Prostate gland (tissue), 2 donors: ENCODE results near the gene RTP3. TPM values are rescaled to one million over a fixed set of nuclear protein-coding genes. Genes with fewer than 3 reads are reported as not detected.

Source experiments
- DNase-seq: peaks from one replicate; pipeline ENCODE4 v3.0.0-alpha.2; 2019; ENCODE audit warnings: low spot score
- H3K27ac ChIP-seq, 2 donors: fragments of 200-600 bp; sonication (generic); 2 replicates each; pipeline ENCODE4 v1.5.1; 2017 to 2019
- H3K27me3 ChIP-seq: fragments of 200-600 bp; sonication (generic); replicated peaks from 2 replicates; pipeline ENCODE4 v1.5.1; 2019; ENCODE audit not compliant: insufficient read depth
- H3K36me3 ChIP-seq, 2 donors: fragments of 200-600 bp; sonication (generic); 1 replicate in 1 of 2; 2 replicates in 1 of 2; pipeline versions ENCODE4 v1.5.1 to v1.8.1; 2017 to 2019
- H3K4me1 ChIP-seq: fragments of 200-600 bp; sonication (generic); replicated peaks from 2 replicates; pipeline ENCODE4 v1.5.1; 2019
- H3K4me3 ChIP-seq, 2 donors: fragments of 200-600 bp; sonication (generic); 2 replicates each; pipeline ENCODE4 v1.5.1; 2017 to 2019
- H3K9me3 ChIP-seq: fragments of 200-600 bp; sonication (generic); 2 replicates; pipeline ENCODE4 v1.5.1; 2017
- CTCF ChIP-seq, 4 experiments: fragments of 200-600 bp in 2 of 4; fragments of 450-650 bp in 2 of 4; sonication (generic) in 2 of 4; IDR thresholded peaks; 1 replicate in 3 of 4; 2 replicates in 1 of 4; pipeline ENCODE4 v1.5.1; 2016 to 2019; ENCODE audit warnings: antibody characterized with exemption in 4 of 4, mild to moderate bottlenecking in 2 of 4, moderate library complexity in 2 of 4
- POLR2A ChIP-seq: fragments of 450-650 bp; IDR thresholded peaks from one replicate; pipeline ENCODE4 v1.6.1; 2016; ENCODE audit warnings: antibody characterized with exemption, mild to moderate bottlenecking
- POLR2AphosphoS5 ChIP-seq: sonication (generic); formaldehyde crosslinking; IDR thresholded peaks from one replicate; pipeline ENCODE4 v1.6.1; 2017; ENCODE audit warnings: antibody characterized with exemption
- WGBS: methylation state at CpG from one replicate; pipeline ENCODE4 v1.1.5; 2018; 5-methylcytosine and 5-hydroxymethylcytosine counted together
- intact Hi-C: fragments of 100-400 bp; cut with DNase I; formaldehyde crosslinking; loops from one replicate; pipeline ENCODE4 v1.14.2; 2022
- total RNA-seq, 2 donors: library from RNA; depleted of rRNA; stranded (reverse); fragments of >200 nt; gene quantifications; one replicate each; pipeline ENCODE4 v1.1.0, GENCODE V29; 2016

Gene RTP3
- total RNA-seq, 2 donors from 2014 or later = 0.68 TPM; not detected in 1

DNA sequence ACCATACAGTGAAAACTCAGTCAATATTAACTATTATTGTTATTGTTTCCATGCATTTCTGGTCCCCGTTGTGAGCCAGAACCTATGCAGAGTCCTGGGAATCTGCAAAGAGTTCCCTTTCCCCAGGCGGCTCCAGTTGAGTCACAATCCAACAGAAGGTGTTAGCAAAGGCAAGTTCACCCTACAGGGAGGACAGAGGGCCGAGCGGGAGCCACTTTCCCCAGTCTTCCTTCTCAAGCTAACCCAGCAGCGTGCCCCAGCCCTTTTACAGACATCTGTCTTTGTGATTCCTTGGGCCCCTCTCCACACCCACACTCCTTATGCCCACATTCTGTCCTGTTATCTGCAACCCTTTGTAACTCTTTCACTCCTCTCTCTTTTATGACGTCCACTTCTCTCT, 20.0 kb upstream of the RTP3 start:
- Histone ChIP-seq H3K27me3 (no peaks in the 10 kb centered on the region), H3K27ac (no peak overlapping the region), H3K4me1 (no peaks in the 10 kb centered on the region), H3K9me3 (no peaks in the 10 kb centered on the region), H3K4me3 (no peak overlapping the region), H3K36me3 (no peaks in the 10 kb centered on the region)
- TF ChIP-seq POLR2A (no peak), CTCF (IDR thresholded peaks at IDR 0.05) (no peak), POLR2AphosphoS5 (no peak)
- no peak for DNase-seq
- 87% methylated on average over 6 of the region's 6 CpGs for WGBS
- intact Hi-C loops = no loop called here

DNA sequence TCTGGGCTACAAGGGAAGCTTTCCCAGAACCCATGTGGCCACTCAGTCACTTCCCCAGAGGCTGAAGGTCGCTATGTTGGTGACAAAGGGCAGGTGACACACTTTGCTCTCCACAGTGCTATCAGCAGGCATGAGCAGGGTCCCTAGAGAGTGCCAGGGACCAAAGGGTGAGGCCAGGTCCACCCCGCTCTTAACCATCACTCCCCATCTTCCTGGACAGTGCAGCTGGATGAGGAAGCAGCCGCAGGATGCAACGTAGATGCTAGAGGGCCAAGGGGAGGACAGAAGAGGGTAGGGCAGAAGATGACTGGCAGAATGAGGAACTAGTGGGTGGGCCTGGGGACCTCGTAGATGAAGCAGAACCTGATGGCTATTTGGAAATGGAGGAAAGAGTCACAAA, 19.4 kb upstream of the RTP3 start:
- WGBS = 86% methylated on average over 5 of the region's 5 CpGs
- no peaks in the 10 kb centered on the region for H3K4me1 ChIP-seq
- H3K36me3 ChIP-seq = no peaks in the 10 kb centered on the region
- no peak overlapping the region for H3K27ac ChIP-seq
- no peak overlapping the region for H3K4me3 ChIP-seq
- H3K27me3 ChIP-seq = no peaks in the 10 kb centered on the region
- DNase-seq = no peak
- intact Hi-C loops = no loop called here
- H3K9me3 ChIP-seq = no peaks in the 10 kb centered on the region
- TF ChIP-seq POLR2A (no peak), POLR2AphosphoS5 (no peak), CTCF (IDR thresholded peaks at IDR 0.05) (no peak)

- H3K27ac ChIP-seq = no peak overlapping the region
- no peak overlapping the region for H3K4me3 ChIP-seq
- 89% methylated on average over 5 of the region's 5 CpGs for WGBS
- intact Hi-C loops = no loop called here
- no peaks in the 10 kb centered on the region for H3K9me3 ChIP-seq
- no peak for TF ChIP-seq CTCF (IDR thresholded peaks at IDR 0.05)
- no peak for DNase-seq
- H3K27me3 ChIP-seq = no peaks in the 10 kb centered on the region
- no peaks in the 10 kb centered on the region for H3K4me1 ChIP-seq
- H3K36me3 ChIP-seq = no peaks in the 10 kb centered on the region
These were observed 18.8 kb upstream of the RTP3 start for GRCh38 chr3:46479021-46479420.

DNA sequence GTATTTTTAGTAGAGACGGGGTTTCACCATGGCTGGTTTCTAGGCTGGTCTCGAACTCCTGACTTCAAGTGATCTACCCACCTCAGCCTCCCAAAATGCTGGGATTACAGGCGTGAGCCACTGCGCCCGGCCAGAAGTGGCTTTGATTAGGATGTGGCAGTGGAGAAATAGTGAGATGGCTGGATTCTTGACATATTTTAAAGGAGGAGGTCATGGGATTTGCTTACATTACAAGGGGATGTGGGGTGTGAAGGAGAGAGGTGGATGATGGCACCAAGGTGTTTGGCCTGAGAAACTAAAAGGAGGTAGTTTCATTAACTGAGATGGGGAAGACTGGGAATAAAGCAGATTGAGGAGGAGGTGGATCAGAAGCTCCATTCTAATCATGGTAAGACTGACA, 18.1 kb upstream of the RTP3 start:
- intact Hi-C loops = no loop called here

More for the DNA sequence above, 18.1 kb upstream of the RTP3 start:
- no peaks in the 10 kb centered on the region for H3K9me3 ChIP-seq
- no peak overlapping the region for H3K27ac ChIP-seq
- no peak for TF ChIP-seq CTCF (IDR thresholded peaks at IDR 0.05)
- no peak for TF ChIP-seq POLR2A
- no peak for TF ChIP-seq POLR2AphosphoS5
- no peaks in the 10 kb centered on the region for H3K4me1 ChIP-seq
- no peaks in the 10 kb centered on the region for H3K27me3 ChIP-seq
- WGBS = 95% methylated on average over 5 of the region's 5 CpGs
- H3K36me3 ChIP-seq = no peaks in the 10 kb centered on the region
- no peak for DNase-seq
- no peak overlapping the region for H3K4me3 ChIP-seq
